ENCODE results near the gene LPP. TPM values are rescaled to one million over a fixed set of nuclear protein-coding genes. Genes with fewer than 3 reads are reported as not detected.

The LPP gene
- polyA plus RNA-seq, 2 of the 4 experiments (the other 2 are of a cell fraction): 11.0 to 30.8 TPM

DNA sequence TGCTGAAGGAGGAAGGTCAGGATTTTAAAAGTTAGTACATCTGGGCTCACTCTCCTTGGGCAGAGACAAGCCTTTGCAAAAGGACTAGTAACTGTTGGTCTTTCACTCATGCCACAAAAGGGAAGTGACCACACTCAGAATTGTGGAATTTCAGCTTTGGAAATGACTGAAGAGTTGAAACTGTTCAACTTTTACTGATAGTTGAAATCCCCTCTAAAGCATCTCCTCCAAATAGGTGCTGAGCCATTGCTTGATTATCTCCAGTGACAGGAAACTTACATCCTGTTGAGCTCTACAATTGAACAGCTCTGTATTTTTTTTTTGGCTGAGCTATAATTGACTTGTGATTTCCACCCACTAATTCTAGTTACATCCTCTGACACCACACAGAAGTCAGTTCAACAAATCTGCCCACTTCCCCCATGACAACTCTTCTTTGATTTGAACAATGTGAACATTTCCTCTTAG, 763.0 kb downstream of the LPP start:
- ChIA-PET CTCF (interaction anchor here (0.8 kb wide), 2 partner anchors 8 to 38 kb away, joined by 3 to 4 read pairs; no protein-coding TSS in a partner anchor), POLR2A (no interaction called here)
- Histone ChIP-seq H3K27ac (no peak overlapping the region), H3K9me3 (no peaks in the 10 kb centered on the region), H3K4me1 (no peaks in the 10 kb centered on the region), H3K4me3 (no peak overlapping the region), H3K4me2 (no peak overlapping the region)
- FAIRE-seq (no peak), ATAC-seq (no peak), DNase-seq (ENCODE audit: low read depth in 1 of 2, low spot score in 1 of 2) (no peak)
- TF ChIP-seq SREBF2 (IDR thresholded peaks at IDR 0.05): no peak
- TF ChIP-seq, protein P1, sequence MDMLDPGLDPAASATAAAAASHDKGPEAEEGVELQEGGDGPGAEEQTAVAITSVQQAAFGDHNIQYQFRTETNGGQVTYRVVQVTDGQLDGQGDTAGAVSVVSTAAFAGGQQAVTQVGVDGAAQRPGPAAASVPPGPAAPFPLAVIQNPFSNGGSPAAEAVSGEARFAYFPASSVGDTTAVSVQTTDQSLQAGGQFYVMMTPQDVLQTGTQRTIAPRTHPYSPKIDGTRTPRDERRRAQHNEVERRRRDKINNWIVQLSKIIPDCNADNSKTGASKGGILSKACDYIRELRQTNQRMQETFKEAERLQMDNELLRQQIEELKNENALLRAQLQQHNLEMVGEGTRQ (IDR thresholded peaks at IDR 0.05): no peak
- TF ChIP-seq CHD4 (IDR thresholded peaks at IDR 0.05; ENCODE audit: borderline replicate concordance): no peak
- no peak for TF ChIP-seq RNF2 (IDR thresholded peaks at IDR 0.05; ENCODE audit: borderline replicate concordance, low read depth)
- no peak for TF ChIP-seq NFE2L2 (conservative IDR thresholded peaks at IDR 0.05; ENCODE audit: low read length)
- no peak for TF ChIP-seq EP300 (IDR thresholded peaks at IDR 0.05)
- no peak for TF ChIP-seq RAD21 (conservative IDR thresholded peaks at IDR 0.05 in 1 of 2, IDR thresholded peaks at IDR 0.05 in 1 of 2)
- TF ChIP-seq NR3C1 (IDR thresholded peaks at IDR 0.05): no peak
- TF ChIP-seq BHLHE40 (IDR thresholded peaks at IDR 0.05; ENCODE audit: low read depth, low read length): no peak
- TF ChIP-seq, protein P2, sequence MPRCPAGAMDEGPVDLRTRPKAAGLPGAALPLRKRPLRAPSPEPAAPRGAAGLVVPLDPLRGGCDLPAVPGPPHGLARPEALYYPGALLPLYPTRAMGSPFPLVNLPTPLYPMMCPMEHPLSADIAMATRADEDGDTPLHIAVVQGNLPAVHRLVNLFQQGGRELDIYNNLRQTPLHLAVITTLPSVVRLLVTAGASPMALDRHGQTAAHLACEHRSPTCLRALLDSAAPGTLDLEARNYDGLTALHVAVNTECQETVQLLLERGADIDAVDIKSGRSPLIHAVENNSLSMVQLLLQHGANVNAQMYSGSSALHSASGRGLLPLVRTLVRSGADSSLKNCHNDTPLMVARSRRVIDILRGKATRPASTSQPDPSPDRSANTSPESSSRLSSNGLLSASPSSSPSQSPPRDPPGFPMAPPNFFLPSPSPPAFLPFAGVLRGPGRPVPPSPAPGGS (IDR thresholded peaks at IDR 0.05): no peak
- TF ChIP-seq KDM5A (IDR thresholded peaks at IDR 0.05): no peak

DNA sequence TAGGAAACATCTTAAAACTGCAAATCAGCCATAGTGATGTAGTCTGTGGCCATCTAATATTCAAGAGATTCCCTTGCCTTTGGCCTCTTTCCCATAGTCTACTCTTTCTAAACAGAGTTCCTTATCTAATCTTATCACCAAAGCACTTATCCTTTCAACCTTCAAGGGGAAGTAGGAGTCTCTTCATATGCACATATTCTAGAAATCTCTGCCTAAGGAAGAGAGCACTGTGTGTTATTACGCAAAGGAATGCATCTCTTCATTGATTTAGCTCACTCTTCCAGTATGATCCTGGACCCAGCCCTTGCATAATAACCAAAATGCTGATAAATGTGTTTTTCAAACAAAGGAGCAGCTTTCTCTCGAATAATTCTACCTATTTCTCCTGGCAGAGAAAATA, 764.1 kb downstream of the LPP start:
- Histone ChIP-seq H3K4me1 (no peaks in the 10 kb centered on the region), H3K4me3 (no peak overlapping the region), H3K27ac (no peak overlapping the region), H3K4me2 (no peak overlapping the region), H3K9me3 (no peaks in the 10 kb centered on the region)
- WGBS (ENCODE audit: missing lambda C conversion rate): 67% methylated on average over 2 of the region's 2 CpGs
- FAIRE-seq (no peak), ATAC-seq (no peak), DNase-seq (ENCODE audit: low read depth in 1 of 2, low spot score in 1 of 2) (no peak)
- POLR2A ChIA-PET: no interaction called here
- TF ChIP-seq CHD2 (IDR thresholded peaks at IDR 0.05; ENCODE audit: low read length, partially characterized antibody) (no peak), HDAC2 (IDR thresholded peaks at IDR 0.05) (no peak), HEYL (CRISPR knock-in tag; IDR thresholded peaks at IDR 0.05) (no peak), NFE2L2 (conservative IDR thresholded peaks at IDR 0.05; ENCODE audit: low read length) (no peak), FOSL2 (IDR thresholded peaks at IDR 0.05) (no peak), FOSL2 (CRISPR knock-in tag; IDR thresholded peaks at IDR 0.05) (no peak), RARB (CRISPR knock-in tag; IDR thresholded peaks at IDR 0.05) (no peak), ZSCAN20 (CRISPR knock-in tag; IDR thresholded peaks at IDR 0.05) (no peak), FOXS1 (CRISPR knock-in tag; IDR thresholded peaks at IDR 0.05) (no peak), FOSB (CRISPR knock-in tag; IDR thresholded peaks at IDR 0.05) (no peak), ZC3H11A (IDR thresholded peaks at IDR 0.05) (no peak)
- TF ChIP-seq, protein P3, sequence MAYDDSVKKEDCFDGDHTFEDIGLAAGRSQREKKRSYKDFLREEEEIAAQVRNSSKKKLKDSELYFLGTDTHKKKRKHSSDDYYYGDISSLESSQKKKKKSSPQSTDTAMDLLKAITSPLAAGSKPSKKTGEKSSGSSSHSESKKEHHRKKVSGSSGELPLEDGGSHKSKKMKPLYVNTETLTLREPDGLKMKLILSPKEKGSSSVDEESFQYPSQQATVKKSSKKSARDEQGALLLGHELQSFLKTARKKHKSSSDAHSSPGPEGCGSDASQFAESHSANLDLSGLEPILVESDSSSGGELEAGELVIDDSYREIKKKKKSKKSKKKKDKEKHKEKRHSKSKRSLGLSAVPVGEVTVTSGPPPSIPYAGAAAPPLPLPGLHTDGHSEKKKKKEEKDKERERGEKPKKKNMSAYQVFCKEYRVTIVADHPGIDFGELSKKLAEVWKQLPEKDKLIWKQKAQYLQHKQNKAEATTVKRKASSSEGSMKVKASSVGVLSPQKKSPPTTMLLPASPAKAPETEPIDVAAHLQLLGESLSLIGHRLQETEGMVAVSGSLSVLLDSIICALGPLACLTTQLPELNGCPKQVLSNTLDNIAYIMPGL (CRISPR knock-in tag; IDR thresholded peaks at IDR 0.05; ENCODE audit: borderline replicate concordance): no peak
- CTCF ChIA-PET: interaction anchor here (1.4 to 1.9 kb wide), 2 partner anchors 11 to 1179 kb away, joined by 3 to 7 read pairs; no protein-coding TSS in a partner anchor

DNA sequence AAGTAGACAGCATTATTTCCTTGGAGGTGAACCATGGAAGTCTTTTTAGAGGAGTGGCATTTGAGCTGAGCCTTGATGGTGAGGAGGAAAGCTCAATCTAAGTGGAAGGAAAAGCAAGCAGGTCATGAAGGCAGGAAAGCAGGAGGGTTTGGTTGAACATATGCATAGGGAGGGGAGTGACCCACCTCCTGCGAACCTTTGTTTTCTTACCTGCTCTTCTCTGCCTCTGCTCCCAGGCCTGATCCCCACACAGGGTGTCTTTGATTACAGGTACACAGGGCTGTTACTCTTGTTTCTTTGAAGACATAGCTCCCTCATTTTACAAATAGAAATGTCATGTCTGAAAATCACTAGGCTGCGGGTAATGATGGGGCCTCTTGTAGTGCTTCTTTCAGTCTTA, 769.7 kb downstream of the LPP start:
- Histone ChIP-seq H3K4me2 (no peak overlapping the region), H3K27ac (no peak overlapping the region), H3K4me3 (no peak overlapping the region), H3K4me1 (no peaks in the 10 kb centered on the region), H3K9me3 (no peaks in the 10 kb centered on the region)
- ChIA-PET CTCF (no interaction called here), POLR2A (no interaction called here)
- FAIRE-seq: no peak
- TF ChIP-seq, protein P4, sequence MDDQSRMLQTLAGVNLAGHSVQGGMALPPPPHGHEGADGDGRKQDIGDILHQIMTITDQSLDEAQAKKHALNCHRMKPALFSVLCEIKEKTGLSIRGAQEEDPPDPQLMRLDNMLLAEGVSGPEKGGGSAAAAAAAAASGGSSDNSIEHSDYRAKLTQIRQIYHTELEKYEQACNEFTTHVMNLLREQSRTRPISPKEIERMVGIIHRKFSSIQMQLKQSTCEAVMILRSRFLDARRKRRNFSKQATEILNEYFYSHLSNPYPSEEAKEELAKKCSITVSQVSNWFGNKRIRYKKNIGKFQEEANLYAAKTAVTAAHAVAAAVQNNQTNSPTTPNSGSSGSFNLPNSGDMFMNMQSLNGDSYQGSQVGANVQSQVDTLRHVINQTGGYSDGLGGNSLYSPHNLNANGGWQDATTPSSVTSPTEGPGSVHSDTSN (IDR thresholded peaks at IDR 0.05): no peak
- TF ChIP-seq, protein P2 (IDR thresholded peaks at IDR 0.05): no peak
- no peak for TF ChIP-seq HEYL (CRISPR knock-in tag; IDR thresholded peaks at IDR 0.05)
- no peak for TF ChIP-seq SMC3 (IDR thresholded peaks at IDR 0.05)
- no peak for TF ChIP-seq TFCP2L1 (CRISPR knock-in tag; IDR thresholded peaks at IDR 0.05)
- TF ChIP-seq RCOR1 (IDR thresholded peaks at IDR 0.05; ENCODE audit: low read depth, low read length): no peak
- TF ChIP-seq CHD2 (IDR thresholded peaks at IDR 0.05; ENCODE audit: low read length, partially characterized antibody): no peak
- no peak for TF ChIP-seq ZFP36 (IDR thresholded peaks at IDR 0.05; ENCODE audit: borderline replicate concordance, partially characterized antibody)
- no peak for TF ChIP-seq KDM1A (IDR thresholded peaks at IDR 0.05; ENCODE audit: low read depth)
- ATAC-seq: no peak
- no peak for DNase-seq (ENCODE audit: low read depth in 1 of 2, low spot score in 1 of 2)
- 91% methylated on average over 2 of the region's 2 CpGs for WGBS (ENCODE audit: missing lambda C conversion rate)
